ENCODE measurements around the gene PKHD1. TPM values are rescaled to one million over a fixed set of nuclear protein-coding genes. Genes with fewer than 3 reads are reported as not detected.

Gene PKHD1
- total and polyA plus RNA-seq, 2 of the 8 experiments (the other 6 are each of a cell fraction or from before 2014, with no cell fraction given), result 0.06 to 0.09 TPM

GRCh38 chr6:51648236-51648635 lies 439.2 kb downstream of the PKHD1 start (continued):
- TF ChIP-seq FOSL1 (IDR thresholded peaks at IDR 0.05; ENCODE audit: insufficient read depth, low read depth, low read length) (no peak), JUND (IDR thresholded peaks at IDR 0.05; ENCODE audit: low read length) (no peak), SUZ12 (IDR thresholded peaks at IDR 0.05; ENCODE audit: low read length) (no peak)

Measured in H1 (cell line).